ENCODE results near the gene LYST.

Gene LYST

DNA sequence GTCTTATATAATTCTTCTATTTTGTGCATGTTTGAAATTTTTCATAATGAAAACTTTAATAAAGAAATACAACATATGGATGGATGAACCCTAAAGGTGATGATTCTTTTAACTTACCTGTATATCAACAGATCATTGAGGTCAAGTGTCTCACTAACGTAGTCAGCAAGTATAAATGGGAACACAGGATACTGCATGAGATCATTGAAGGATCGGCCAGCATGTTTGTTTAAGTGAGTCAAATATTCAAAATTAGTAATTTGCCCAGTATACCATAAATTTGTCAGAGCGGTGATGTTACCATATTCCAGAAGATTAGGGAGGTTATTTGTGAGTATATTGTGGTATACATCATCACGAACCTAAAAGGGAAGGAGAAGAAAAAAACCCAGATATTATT lies 146.2 kb downstream of the LYST start:
- DNase-seq (ENCODE audit: low spot score): no peak

DNA sequence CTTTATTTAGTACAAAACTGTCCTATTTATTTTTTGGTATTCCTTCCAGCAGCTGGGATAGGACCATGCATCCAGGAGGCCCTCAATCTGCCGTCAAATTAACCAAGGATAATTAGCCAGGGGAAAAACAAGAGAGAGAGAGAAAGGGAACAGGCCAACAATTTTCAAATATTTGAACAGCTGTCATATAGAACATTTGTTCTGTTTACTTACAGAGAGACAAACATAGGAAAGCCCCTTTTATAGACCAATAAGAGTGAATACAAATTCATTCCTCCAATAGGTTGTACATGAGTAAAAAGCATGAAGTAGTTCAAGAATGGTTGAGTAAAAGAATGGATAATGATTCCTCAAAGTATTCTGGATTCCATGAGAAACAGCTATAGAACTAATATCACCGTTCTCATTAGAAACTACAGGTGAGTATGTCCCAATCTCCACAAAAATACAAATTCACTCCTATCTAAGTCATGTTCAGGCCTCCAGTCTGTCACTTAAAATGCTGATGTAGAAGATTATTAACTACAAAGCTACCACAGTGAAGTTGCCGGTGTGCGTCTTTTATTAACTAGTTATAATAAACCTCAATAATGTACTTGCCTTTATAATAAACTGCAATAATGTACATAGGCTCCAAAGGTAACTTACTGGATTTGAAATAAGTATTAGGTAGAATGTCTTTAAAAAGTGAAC lies 152.4 kb downstream of the LYST start:
- TF ChIP-seq, protein P1, sequence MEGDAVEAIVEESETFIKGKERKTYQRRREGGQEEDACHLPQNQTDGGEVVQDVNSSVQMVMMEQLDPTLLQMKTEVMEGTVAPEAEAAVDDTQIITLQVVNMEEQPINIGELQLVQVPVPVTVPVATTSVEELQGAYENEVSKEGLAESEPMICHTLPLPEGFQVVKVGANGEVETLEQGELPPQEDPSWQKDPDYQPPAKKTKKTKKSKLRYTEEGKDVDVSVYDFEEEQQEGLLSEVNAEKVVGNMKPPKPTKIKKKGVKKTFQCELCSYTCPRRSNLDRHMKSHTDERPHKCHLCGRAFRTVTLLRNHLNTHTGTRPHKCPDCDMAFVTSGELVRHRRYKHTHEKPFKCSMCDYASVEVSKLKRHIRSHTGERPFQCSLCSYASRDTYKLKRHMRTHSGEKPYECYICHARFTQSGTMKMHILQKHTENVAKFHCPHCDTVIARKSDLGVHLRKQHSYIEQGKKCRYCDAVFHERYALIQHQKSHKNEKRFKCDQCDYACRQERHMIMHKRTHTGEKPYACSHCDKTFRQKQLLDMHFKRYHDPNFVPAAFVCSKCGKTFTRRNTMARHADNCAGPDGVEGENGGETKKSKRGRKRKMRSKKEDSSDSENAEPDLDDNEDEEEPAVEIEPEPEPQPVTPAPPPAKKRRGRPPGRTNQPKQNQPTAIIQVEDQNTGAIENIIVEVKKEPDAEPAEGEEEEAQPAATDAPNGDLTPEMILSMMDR (IDR thresholded peaks at IDR 0.05; ENCODE audit: extremely low read depth, missing control alignments): no peak
- DNase-seq (ENCODE audit: low spot score): no peak

More for the DNA sequence above, 146.2 kb downstream of the LYST start:
- TF ChIP-seq, protein P1 (IDR thresholded peaks at IDR 0.05; ENCODE audit: extremely low read depth, missing control alignments): no peak

DNA sequence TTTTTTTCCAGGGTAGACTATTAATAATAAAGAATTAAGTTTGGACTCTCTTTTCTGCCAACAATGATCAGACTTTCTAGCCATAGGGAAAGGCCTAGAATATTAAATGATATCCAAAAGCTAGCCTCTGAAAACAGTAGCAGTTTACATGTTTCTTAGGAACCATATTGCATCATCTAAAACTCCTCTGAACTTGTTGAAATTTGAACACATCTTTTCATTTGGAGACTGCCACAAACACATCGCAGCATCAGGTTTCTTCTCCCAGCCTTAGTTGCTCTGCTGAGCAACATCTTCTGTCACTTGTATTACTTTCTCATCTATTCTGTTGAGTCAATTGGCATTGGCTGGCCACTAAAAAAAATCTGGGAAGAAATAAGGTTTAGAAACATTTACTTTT lies 153.9 kb downstream of the LYST start:
- TF ChIP-seq, protein P1 (IDR thresholded peaks at IDR 0.05; ENCODE audit: extremely low read depth, missing control alignments): no peak
- DNase-seq (ENCODE audit: low spot score): no peak

DNA sequence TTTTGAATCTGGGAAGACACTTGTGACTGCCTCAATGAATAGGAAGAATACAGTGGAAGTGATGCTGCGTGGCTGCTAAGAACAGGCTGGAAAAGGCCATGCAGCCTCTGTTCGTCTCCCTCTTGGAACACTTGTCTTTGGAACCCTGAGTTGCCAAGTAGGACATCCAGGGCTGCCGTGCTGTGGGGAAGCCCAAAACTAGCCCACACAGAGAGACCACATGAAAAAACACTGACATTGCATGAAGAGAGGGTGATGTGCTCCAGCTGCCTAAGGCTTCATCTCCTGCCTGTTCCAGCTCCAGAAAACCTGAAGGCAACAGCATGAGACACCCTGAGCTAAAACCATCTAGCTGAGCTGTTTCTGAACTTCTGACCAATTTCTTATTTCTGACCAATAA lies 156.0 kb downstream of the LYST start:
- no peak for DNase-seq (ENCODE audit: low spot score)
- TF ChIP-seq, protein P1 (IDR thresholded peaks at IDR 0.05; ENCODE audit: extremely low read depth, missing control alignments): no peak

DNA sequence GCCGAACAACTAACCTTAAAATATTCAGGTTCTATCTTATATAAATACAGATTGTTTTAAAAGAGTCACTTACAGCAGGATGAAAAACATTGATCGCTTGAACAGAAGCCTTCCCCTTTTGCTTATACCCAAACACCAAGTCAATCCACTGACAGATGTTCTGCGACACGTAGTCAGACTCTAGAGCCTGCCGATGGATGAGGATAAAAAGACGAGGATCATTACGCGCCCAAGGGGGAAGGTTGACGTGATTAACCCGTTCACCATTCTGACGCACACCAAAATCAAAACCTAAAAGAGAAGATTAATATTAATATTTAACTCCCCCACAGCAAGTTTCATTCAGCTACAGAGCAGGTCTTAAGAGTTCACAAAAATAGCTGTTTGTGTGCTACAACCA lies 157.7 kb downstream of the LYST start:
- TF ChIP-seq, protein P1 (IDR thresholded peaks at IDR 0.05; ENCODE audit: extremely low read depth, missing control alignments): no peak
- DNase-seq (ENCODE audit: low spot score): no peak

DNA sequence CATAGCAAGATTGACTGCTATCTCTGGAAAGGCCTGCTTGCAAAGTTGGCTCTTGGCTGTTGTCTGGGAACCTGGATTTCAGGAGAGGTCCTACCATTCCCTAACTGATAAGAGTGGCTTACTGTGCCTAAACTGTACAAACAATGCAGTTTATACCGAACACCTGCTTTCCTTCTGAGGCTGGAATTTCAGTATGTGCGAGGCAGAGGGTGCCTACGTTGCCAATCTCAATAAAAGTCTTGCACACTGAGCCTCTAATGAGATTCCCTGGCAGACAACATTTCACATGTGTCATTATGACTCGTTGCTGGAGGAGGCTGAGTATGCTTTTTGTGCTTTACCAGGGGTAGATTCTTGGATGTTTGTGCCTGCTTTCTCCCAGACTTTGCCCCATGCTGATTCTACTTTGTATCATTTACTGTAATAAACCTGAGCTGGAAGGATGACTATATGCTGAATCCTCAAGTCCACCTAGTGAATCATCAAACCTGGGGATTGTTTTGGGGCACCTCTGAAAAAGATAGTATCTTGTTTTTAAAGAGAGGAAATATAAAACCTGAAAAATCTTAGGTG lies 158.2 kb downstream of the LYST start:
- TF ChIP-seq, protein P1 (IDR thresholded peaks at IDR 0.05; ENCODE audit: extremely low read depth, missing control alignments): no peak
- DNase-seq (ENCODE audit: low spot score): no peak

DNA sequence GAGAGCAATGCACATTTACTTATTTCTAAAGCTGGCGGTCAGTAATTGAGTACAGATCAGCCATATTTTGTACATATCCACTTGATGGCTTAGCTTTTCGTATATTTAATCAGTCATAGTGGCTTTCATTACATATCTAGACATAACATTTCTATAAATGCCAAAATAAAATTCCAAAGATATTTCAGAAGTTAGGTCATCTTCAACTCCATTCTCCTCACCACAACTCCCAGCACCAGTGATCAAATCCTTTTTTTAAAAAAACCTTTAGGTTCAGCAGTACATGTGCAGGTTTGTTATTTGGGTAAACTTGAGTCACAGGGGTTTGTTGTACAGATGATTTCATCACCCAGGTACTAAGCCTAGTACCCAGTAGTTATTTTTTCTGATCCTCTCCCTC lies 163.2 kb downstream of the LYST start:
- TF ChIP-seq, protein P1 (IDR thresholded peaks at IDR 0.05; ENCODE audit: extremely low read depth, missing control alignments): no peak
- no peak for DNase-seq (ENCODE audit: low spot score)

All from GM20000 (cell line).